Motor neuron (in vitro differentiated cells): Measurements from ENCODE around the gene SLC9B2. TPM values are rescaled to one million over a fixed set of nuclear protein-coding genes. Genes with fewer than 3 reads are reported as not detected.

Experiments used
- ATAC-seq, 8 experiments: fragments of 200-7000 bp; cut with Tn5 transposase; replicated peaks in 6 of 8; 2 replicates each; pipeline ENCODE4 v1.8.0; 2021; ENCODE audit warnings: mild to moderate bottlenecking in 8 of 8, moderate library complexity in 8 of 8
- H3K27ac ChIP-seq, 2 donors: fragments of 250-450 bp; sonication (Bioruptor Pico); 2 replicates each; pipeline ENCODE4 v1.9.0; 2021; ENCODE audit warnings: antibody characterized with exemption in 2 of 2, mild to moderate bottlenecking in 2 of 2, moderate library complexity in 1 of 2
- H3K4me1 ChIP-seq, 2 donors: fragments of 250-450 bp; sonication (Bioruptor Pico); replicated peaks in 1 of 2; 2 replicates each; pipeline ENCODE4 v1.6.1; 2021; ENCODE audit warnings: antibody characterized with exemption in 2 of 2, mild to moderate bottlenecking in 2 of 2, moderate library complexity in 1 of 2
- H3K4me3 ChIP-seq, 5 donors: fragments of 250-450 bp; sonication (Bioruptor Pico); 2 replicates each; pipeline ENCODE4 v1.9.0; 2021; ENCODE audit warnings: antibody characterized with exemption in 5 of 5, mild to moderate bottlenecking in 5 of 5, moderate library complexity in 4 of 5
- WGBS, 10 experiments: fragments of 450-650 bp; shearing (Covaris generic); methylation state at CpG; one replicate each; pipeline ENCODE4 v1.0.0; 2022; 5-methylcytosine and 5-hydroxymethylcytosine counted together
- in situ Hi-C, 9 experiments: fragments of 400-800 bp; cut with MboI; loops; one replicate each; pipeline ENCODE4 v1.15.0; 2021; ENCODE audit warnings: low sequenced_read_pairs in 9 of 9, low pct_unique_long_range_greater_than_20kb in 2 of 9; ENCODE audit not compliant: unreplicated experiment in 9 of 9
- total RNA-seq, 8 experiments: library from RNA; unstranded; fragments of 300-600 nt; gene quantifications; 2 replicates each; pipeline versions ENCODE4 v1.2.3 to v1.2.4, GENCODE V29; 2022

The SLC9B2 gene
- total RNA-seq, 8 experiments from 2014 or later: 13.9 to 61.2 (median 21.4) TPM

DNA sequence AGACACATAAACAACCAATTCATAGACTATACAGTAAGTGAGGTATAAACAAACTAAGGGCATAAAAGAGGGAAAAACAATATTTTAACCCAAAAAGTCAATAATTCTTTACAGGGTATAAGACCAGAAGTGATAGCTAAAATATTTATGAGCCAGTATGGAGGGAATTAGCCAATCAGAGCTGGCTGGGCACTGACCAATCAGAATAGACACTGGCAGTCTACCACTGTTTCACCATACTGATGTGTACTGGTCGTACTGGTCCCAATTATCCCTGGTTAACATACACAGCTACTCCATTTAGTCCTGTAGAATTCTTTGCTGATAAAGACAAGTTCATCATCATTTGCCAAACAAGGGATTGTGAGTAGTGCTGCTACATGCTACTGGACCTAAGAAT, 47.3 kb downstream of the SLC9B2 start:
- WGBS, 10 experiments: 71 to 100% (median 77%) methylated on average over 1 of the region's 1 CpG; no CpG with 5 or more reads in 6 of the 10 experiments
- in situ Hi-C loops: no loop called here
- Histone ChIP-seq H3K27ac (no peak overlapping the region), H3K4me3 (no peak overlapping the region), H3K4me1 (no peaks in the 10 kb centered on the region)
- no peak for ATAC-seq

DNA sequence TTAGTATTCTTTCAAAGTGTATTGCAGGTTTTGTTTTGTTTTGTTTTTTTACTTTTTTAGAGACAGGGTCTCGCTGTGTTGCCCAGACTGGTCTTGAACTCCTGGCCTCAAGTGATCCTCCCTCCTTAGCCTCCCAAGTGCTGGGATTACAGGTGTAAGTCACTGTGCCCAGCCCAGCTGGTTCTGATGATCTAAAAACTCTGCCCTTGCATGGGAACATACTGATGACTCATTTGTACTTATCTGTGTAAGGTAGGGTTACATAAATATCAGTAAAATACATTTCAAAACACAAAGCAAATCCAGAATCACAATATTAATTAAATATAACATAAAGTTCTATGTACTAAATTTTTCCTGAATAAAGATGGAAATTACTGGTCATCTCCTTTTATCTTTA, 49.7 kb downstream of the SLC9B2 start:
- H3K27ac ChIP-seq: no peak overlapping the region
- no peak for ATAC-seq
- H3K4me1 ChIP-seq: no peaks in the 10 kb centered on the region
- WGBS, 10 experiments: 100% methylated on average over 1 of the region's 1 CpG; no CpG with 5 or more reads in 4 of the 10 experiments
- in situ Hi-C loops: no loop called here
- H3K4me3 ChIP-seq: no peak overlapping the region

DNA sequence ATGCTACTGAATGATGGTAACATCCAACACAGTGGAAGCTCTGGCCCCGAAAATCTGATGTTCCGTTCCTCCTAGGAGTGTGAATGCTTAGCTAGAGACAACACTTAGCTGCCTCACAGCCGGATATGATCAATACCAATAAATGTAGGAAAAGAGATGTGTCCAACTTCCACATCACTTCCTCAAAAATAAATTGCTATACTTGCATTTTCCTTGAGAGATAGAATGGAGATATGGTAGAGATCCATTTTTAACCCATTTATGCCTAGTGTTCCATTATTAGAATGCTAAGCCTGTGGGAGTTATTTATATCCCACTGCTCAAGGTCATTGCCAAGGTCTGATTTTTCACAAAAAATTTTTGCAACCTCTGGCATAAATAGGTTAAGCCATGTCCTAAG, 51.6 kb downstream of the SLC9B2 start:
- no peak overlapping the region for H3K27ac ChIP-seq
- WGBS, 10 experiments: 66 to 100% (median 96%) methylated on average over 1 to 3 of the region's 3 CpGs; no CpG with 5 or more reads in 3 of the 10 experiments
- no peaks in the 10 kb centered on the region for H3K4me1 ChIP-seq
- in situ Hi-C loops: loop anchor here in 3 of 9 experiments (25.0 kb wide), 2 partner anchors 413 to 588 kb away; no protein-coding TSS in a partner anchor
- ATAC-seq: no peak
- H3K4me3 ChIP-seq: no peak overlapping the region

DNA sequence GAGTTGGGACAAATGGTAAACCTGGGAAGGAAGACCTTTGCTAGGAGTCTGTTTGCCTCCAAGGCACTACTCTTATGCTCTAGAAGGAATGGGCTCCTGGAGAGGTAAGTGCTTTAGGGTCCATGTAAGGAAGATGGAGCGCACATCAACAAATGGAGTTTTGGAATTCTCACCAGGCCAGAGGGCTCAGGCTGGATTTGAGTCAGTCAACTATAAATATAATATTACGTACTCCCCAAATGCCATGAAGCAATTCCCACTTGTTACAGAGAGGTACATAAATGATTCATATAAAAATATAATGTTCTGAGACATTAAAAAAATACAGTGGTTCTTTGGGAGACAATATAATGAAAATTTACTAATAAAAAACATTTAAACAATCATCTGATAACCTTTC, 55.4 kb downstream of the SLC9B2 start:
- ATAC-seq: no peak
- H3K4me1 ChIP-seq: no peaks in the 10 kb centered on the region
- no peak overlapping the region for H3K27ac ChIP-seq
- WGBS, 10 experiments: 71 to 100% (median 94%) methylated on average over 1 to 2 of the region's 2 CpGs; no CpG with 5 or more reads in 3 of the 10 experiments
- no peak overlapping the region for H3K4me3 ChIP-seq
- in situ Hi-C loops: loop anchor here in 3 of 9 experiments (25.0 kb wide), 2 partner anchors 409 to 584 kb away; no protein-coding TSS in a partner anchor

DNA sequence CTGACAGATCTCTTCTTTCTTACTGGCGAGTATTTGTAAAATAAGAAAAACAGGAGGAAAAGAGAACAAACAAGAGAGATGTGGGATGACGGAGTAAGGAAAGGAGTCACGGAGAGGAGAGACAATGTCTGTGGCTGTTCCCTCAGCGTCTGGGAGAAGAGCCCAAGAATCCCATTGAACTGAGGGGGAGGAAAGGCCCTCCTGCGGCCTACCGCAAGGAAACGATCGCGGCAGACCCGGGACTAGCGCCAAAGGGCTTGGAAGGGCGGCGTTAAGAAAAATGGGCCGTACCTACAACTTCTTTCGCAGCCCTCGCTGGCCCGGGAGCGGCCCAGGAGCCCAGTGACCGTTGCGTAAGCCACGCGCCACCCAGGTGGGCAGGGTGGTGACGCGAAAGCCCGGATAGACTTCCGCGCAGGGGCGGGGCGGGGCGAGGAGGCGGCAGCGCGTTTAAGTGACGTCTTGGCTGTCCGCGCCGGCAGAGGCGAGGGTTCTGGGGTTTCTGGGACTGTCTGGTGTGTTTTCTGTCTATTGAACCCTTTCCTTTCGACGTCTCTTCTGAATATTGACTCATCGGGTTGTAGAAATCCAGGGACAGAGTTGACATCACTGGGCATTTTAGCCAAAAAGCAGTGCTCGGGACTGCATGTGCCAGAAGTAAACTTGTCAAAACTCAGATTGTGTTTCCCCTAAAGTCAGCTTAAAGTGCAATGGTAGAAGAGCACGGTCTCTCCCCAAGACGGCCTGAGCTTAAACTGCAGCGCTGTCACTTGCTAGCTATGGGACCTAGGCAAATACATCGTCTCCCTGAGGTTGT, 57.0 kb downstream of the SLC9B2 start, which contains the start of gene SLC9B1:
Gene SLC9B1 (minus strand): TSS at position 398 of the 817 bp plus-strand sequence. CDS start 27,994 bp downstream, outside the sequence.
- no peaks in the 10 kb centered on the region for H3K4me1 ChIP-seq
- ATAC-seq: peak; percentile 57 to 99 (median 93)
- H3K27ac ChIP-seq: no peak within 1 kb of the TSS
- peak within 1 kb of the TSS in 3 of 5 donors; percentile 16 to 27 (median 23) for H3K4me3 ChIP-seq
- in situ Hi-C loops: loop anchor here in 3 of 9 experiments (25.0 kb wide), 2 partner anchors 407 to 582 kb away; no protein-coding TSS in a partner anchor
- whole genome bisulfite sequencing, 10 experiments: 0 to 76% (median 31%) methylated on average over 5 to 20 of the region's 46 CpGs; no CpG with 5 or more reads in 1 of the 10 experiments

DNA sequence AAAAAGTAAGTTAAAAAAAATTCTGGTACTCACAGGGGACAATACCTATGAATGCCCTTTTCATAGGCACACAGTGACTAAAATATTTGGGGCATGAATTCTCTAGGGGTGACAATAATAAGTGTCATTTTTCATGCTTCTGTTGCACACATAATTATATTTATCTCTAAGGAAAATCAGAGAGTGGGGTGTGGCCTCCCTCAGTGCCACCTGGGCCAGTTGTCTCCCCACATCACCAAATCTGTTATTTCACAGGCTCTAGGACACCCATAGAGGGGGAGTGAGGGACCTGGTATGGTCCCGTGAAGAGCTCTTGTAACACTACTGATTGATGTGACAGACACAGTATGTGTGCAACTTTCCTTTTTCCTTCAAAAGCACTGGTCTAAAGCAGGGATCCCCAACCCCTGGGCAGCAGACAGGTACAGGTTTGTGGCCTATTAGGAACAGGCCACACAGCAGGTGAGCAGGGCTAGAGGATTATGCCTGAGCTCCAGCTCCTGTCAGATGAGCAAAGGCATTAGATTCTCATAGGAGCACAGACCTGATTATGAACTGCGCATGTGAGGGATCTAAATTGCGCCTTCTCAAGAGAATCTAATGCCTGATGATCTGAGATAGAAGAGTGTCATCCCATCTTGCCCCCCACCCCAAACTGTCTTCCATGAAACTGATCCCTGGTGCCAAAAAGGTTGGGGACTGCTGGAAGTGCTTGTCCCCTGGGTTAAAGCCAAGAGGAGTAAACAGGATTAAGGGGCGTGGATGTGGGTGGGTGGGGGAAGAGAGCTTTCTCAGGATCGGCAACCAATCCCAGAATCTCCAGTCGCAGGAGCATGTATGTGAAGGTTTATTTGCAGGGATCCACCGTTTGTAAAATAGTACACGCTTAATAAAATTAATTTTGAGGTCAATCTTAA, 57.9 kb downstream of the SLC9B2 start:
- H3K4me3 ChIP-seq: peak overlapping the region in 3 of 5 donors; percentile 16 to 27 (median 23)
- ATAC-seq: peak in 4 of 8 experiments; percentile 4 to 27 (median 6)
- in situ Hi-C loops: loop anchor here in 3 of 9 experiments (25.0 kb wide), 2 partner anchors 406 to 581 kb away; no protein-coding TSS in a partner anchor
- H3K27ac ChIP-seq: no peak overlapping the region
- H3K4me1 ChIP-seq: no peaks in the 10 kb centered on the region
- 40 to 100% (median 70%) methylated on average over 1 to 4 of the region's 8 CpGs; no CpG with 5 or more reads in 2 of the 10 experiments for WGBS, 10 experiments

DNA sequence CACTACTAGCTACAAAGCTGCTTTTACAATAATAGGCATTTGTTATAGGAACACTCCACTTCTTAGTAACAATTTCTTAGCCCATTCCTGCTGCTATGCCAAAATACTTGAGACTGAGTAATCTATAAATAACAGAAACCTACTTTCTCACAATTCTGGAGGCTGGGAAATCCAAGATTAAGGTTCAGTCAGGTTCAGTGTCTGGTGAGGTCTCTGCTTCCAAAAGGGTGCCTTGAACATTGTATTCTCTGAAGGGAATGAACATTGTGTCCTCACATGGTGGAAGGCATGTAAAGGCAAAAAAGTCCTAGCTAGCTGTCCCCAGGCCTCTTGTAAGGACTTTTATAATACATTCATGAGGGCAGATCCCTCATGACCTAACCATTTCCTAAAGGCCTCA, 64.0 kb downstream of the SLC9B2 start:
- Histone ChIP-seq H3K4me1 (no peaks in the 10 kb centered on the region), H3K27ac (no peak overlapping the region), H3K4me3 (no peak overlapping the region)
- in situ Hi-C loops: loop anchor here in 3 of 9 experiments (25.0 kb wide), 2 partner anchors 400 to 575 kb away; no protein-coding TSS in a partner anchor
- peak in 1 of 8 experiments; percentile 7 for ATAC-seq

DNA sequence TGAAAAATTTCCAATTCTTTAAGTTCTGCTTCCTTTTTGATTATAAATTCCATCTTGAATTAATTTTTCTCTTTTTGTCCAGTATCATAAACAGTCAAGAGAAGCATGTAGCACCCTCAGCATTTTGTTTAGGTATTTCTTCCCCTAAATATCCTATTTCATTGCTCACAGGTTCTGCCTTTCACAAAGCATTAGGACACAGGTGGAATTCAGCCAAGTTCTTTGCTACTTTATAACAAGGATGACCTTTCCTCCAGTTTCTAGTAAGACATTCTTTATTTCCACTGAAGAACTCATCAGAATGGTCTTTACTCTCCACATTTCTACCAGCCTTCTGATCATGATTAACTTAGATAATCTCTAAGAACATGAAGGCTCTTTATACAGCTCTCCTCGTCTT, 64.5 kb downstream of the SLC9B2 start:
- 25 to 100% (median 63%) methylated on average over 1 of the region's 1 CpG; no CpG with 5 or more reads in 3 of the 10 experiments for WGBS, 10 experiments
- ATAC-seq: no peak
- no peak overlapping the region for H3K4me3 ChIP-seq
- H3K4me1 ChIP-seq: no peaks in the 10 kb centered on the region
- no peak overlapping the region for H3K27ac ChIP-seq
- in situ Hi-C loops: loop anchor here in 3 of 9 experiments (25.0 kb wide), 2 partner anchors 400 to 575 kb away; no protein-coding TSS in a partner anchor

DNA sequence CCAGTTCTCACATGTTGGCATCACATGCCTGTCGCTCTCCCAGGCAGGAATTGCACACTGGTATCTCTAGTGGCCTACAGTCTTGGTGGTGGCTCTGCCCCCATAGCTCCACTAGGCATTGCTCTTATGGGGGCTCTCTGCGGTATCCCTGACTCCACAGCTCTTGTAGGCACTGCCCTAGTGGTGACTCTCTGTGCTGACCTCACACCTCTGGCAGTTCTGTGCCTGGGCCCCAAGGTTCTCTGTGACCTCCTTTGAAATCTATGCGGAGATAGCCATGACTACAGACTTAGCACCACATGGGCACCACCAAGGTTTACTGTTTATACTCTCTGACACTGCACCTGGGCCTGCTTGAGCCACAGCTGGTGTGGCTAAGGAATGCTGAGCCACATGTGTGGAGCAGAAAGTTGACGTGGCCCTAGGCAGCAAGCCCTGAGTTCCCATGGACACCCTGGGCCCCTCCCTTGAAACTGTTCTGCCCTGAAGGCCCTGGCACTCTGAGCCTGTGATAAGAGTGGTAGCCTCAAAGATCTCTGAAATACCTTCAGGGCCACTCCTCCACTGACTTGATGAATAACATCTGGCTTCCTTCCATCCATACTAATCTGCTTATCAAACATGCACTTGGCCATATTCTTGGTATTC, 65.1 kb downstream of the SLC9B2 start:
- ATAC-seq: peak in 3 of 8 experiments; percentile 84 to 92 (median 90)
- in situ Hi-C loops: loop anchor here in 3 of 9 experiments (25.0 kb wide), 2 partner anchors 399 to 574 kb away; no protein-coding TSS in a partner anchor
- Histone ChIP-seq H3K4me3 (no peak overlapping the region), H3K4me1 (no peaks in the 10 kb centered on the region), H3K27ac (no peak overlapping the region)
- WGBS, 10 experiments: 57 to 100% (median 77%) methylated on average over 1 to 2 of the region's 4 CpGs; no CpG with 5 or more reads in 6 of the 10 experiments

DNA sequence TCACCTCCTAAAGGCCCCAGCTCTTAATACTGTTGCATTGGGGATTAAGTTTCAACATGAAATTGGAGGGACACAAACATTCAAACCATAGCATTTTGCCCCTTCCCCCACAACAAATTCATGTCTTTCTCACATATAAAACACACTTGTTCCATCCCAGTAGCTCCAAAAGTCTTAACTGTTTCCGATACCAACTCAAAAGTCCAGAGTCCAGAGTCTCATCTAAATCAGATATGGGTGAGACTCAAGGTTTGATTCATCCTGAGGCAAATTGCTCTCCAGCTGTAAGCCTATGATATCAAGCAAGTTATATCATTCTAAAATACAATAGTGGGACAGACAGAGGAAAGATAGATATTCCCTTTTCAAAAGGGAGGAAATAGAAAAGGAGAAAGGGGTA, 65.8 kb downstream of the SLC9B2 start:
- ATAC-seq: no peak
- no peak overlapping the region for H3K4me3 ChIP-seq
- 80 to 100% (median 94%) methylated on average over 1 of the region's 1 CpG; no CpG with 5 or more reads in 6 of the 10 experiments for WGBS, 10 experiments
- H3K4me1 ChIP-seq: no peaks in the 10 kb centered on the region
- H3K27ac ChIP-seq: no peak overlapping the region
- in situ Hi-C loops: loop anchor here in 3 of 9 experiments (25.0 kb wide), 2 partner anchors 399 to 574 kb away; no protein-coding TSS in a partner anchor

DNA sequence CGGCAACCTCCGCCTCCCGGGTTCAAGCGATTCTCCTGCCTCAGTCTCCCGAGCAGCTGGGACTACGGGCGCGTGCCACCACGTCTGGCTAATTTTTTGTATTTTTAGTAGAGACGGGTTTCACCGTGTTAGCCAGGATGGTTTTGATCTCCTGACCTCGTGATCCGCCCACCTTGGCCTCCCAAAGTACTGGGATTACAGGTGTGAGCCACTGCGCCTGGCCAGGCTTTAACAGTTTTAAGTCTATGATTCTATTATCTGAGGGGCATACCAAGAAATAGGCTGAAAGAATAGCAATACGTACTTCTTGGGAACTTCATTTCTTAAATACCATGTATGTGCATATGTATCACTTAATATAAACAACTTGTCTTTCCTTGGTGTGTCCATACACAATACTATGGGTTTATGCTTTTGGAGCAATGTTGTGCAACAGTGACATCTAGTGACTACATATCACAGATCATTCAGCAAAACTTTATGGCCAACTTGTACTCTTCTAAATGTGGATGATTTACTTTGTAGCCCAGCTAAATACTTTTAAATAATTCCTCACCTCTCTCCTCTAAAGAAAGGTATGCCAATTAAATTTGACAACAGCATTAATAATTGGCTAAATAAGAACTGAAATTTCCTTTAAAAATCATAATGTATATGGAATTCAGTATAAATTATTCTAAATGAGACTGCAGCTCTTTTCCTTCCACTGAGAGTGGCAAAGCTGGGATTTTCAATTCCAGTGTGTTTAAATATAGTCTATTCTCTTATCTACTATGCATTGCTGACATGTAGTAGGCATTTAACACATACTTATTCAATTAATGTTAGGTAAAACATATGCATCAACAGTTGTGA, 67.5 kb downstream of the SLC9B2 start:
- no peak overlapping the region for H3K27ac ChIP-seq
- H3K4me3 ChIP-seq: no peak overlapping the region
- no peaks in the 10 kb centered on the region for H3K4me1 ChIP-seq
- peak; percentile 42 to 82 (median 64) for ATAC-seq
- 0 to 80% (median 39%) methylated on average over 1 to 13 of the region's 15 CpGs; no CpG with 5 or more reads in 4 of the 10 experiments for WGBS, 10 experiments
- in situ Hi-C loops: loop anchor here in 6 of 9 experiments (10.0 to 25.0 kb wide), 5 partner anchors 384 to 574 kb away; no protein-coding TSS in a partner anchor
